Fibroblast of lung (primary cell): Measurements from ENCODE around the gene NACAD. TPM values are rescaled to one million over a fixed set of nuclear protein-coding genes. Genes with fewer than 3 reads are reported as not detected.
A peak's percentile ranks its signal among the peaks of the same experiment; 100 is the strongest.

Experiments used
- DNase-seq, 2 donors: peaks; one replicate each; pipeline versions ENCODE4 v3.0.0 to v3.0.0-alpha.2; 2010; ENCODE audit warnings: low read depth in 2 of 2
- H2AFZ ChIP-seq: 2 replicates; pipeline ENCODE4 v1.5.1; 2012; ENCODE audit warnings: low read length, control low read depth, inconsistent platforms
- H3K27ac ChIP-seq: 2 replicates; pipeline ENCODE4 v1.5.1; 2011; ENCODE audit warnings: low read length, control low read depth; ENCODE audit not compliant: insufficient read depth
- H3K27me3 ChIP-seq: 2 replicates; pipeline ENCODE4 v1.5.1; 2011; ENCODE audit warnings: mild to moderate bottlenecking, low read length; ENCODE audit not compliant: control insufficient read depth, insufficient read depth
- H3K36me3 ChIP-seq: 2 replicates; pipeline ENCODE4 v1.5.1; 2011; ENCODE audit warnings: low read length; ENCODE audit not compliant: control insufficient read depth, insufficient read depth
- H3K4me1 ChIP-seq: 2 replicates; pipeline ENCODE4 v1.5.1; 2011; ENCODE audit warnings: low read length; ENCODE audit not compliant: control insufficient read depth, insufficient read depth; ENCODE audit errors: extremely low read depth
- H3K4me2 ChIP-seq: 2 replicates; pipeline ENCODE4 v1.5.1; 2011; ENCODE audit warnings: low read length, control low read depth; ENCODE audit not compliant: insufficient read depth; ENCODE audit errors: extremely low read depth
- H3K4me3 ChIP-seq, 4 experiments: fragments of 200-600 bp in 1 of 4; sonication (generic) in 1 of 4; replicated peaks in 1 of 4; 2 replicates each; pipeline ENCODE4 v1.5.1; 2011 to 2016; ENCODE audit warnings: low read length in 4 of 4, low read depth in 3 of 4, mild to moderate bottlenecking in 3 of 4, control low read depth in 2 of 4, inconsistent platforms in 1 of 4, mixed read lengths in 1 of 4; ENCODE audit not compliant: insufficient read depth in 1 of 4; ENCODE audit errors: control extremely low read depth in 1 of 4
- H3K79me2 ChIP-seq: 2 replicates; pipeline ENCODE4 v1.5.1; 2012; ENCODE audit warnings: mild to moderate bottlenecking, low read length, inconsistent platforms; ENCODE audit not compliant: control insufficient read depth, insufficient read depth
- H3K9ac ChIP-seq: 2 replicates; pipeline ENCODE4 v1.5.1; 2011; ENCODE audit warnings: mild to moderate bottlenecking, low read length, control low read depth; ENCODE audit not compliant: insufficient read depth
- H3K9me3 ChIP-seq: 2 replicates; pipeline ENCODE4 v1.5.1; 2012; ENCODE audit warnings: low read depth, low read length; ENCODE audit not compliant: control insufficient read depth, insufficient read depth
- H4K20me1 ChIP-seq: 2 replicates; pipeline ENCODE4 v1.5.1; 2011; ENCODE audit warnings: low read length; ENCODE audit not compliant: control insufficient read depth, insufficient read depth; ENCODE audit errors: extremely low read depth
- EZH2 ChIP-seq: IDR thresholded peaks from 2 replicates; pipeline ENCODE4 v1.5.1; 2012; ENCODE audit warnings: low read length, control low read depth, mild to moderate bottlenecking; ENCODE audit errors: missing control alignments
- polyA plus RNA-seq, 2 donors: library from polyadenylated mRNA; depleted of rRNA in 1 of 2; stranded (reverse) in 1 of 2; unstranded in 1 of 2; fragments of >200 nt; gene quantifications; 2 replicates each; pipeline ENCODE4 v1.2.1, GENCODE V29; 2011 to 2012; ENCODE audit warnings: missing spikeins in 1 of 2
- total RNA-seq: library from RNA; depleted of rRNA; stranded (reverse); fragments of >200 nt; gene quantifications from 2 replicates; pipeline ENCODE4 v1.2.1, GENCODE V29; 2014
- TF ChIP-seq, protein P1 (sequence below), 2 donors: IDR thresholded peaks in 1 of 2; conservative IDR thresholded peaks in 1 of 2; 1 replicate in 1 of 2; 2 replicates in 1 of 2; pipeline ENCODE4 v1.5.1; 2011 to 2012; ENCODE audit warnings: low read length in 2 of 2, control low read depth in 1 of 2, inconsistent platforms in 1 of 2, low read depth in 1 of 2, mild to moderate bottlenecking in 1 of 2

The NACAD gene
- total and polyA plus RNA-seq, 2 donors (not counting 1 experiment from before 2014, with no cell fraction given) = 0.41 to 2.8 TPM

DNA sequence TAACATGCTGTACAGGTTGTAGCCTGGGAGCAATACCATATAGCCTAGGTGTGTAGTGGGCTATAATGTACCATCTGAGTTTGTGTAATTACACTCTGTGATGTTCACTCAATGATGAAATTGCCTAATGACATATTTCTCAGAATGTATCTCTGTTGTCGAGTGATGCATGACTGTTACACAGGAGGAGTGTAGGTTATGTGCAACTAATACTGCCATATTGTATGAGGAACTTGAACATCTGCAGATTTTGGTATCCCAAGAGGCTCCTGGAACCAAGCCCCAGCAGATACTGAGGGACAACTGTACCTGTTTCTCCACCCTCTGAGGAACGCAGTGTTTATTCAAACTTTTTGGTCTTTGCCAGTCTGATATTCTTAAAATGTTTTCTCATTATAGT is 38.6 kb downstream of the NACAD start:
- no peak overlapping the region for H3K27ac ChIP-seq
- H3K36me3 ChIP-seq = no peaks in the 10 kb centered on the region
- H3K4me3 ChIP-seq = no peak overlapping the region
- TF ChIP-seq EZH2 = no peak
- TF ChIP-seq, protein P1, sequence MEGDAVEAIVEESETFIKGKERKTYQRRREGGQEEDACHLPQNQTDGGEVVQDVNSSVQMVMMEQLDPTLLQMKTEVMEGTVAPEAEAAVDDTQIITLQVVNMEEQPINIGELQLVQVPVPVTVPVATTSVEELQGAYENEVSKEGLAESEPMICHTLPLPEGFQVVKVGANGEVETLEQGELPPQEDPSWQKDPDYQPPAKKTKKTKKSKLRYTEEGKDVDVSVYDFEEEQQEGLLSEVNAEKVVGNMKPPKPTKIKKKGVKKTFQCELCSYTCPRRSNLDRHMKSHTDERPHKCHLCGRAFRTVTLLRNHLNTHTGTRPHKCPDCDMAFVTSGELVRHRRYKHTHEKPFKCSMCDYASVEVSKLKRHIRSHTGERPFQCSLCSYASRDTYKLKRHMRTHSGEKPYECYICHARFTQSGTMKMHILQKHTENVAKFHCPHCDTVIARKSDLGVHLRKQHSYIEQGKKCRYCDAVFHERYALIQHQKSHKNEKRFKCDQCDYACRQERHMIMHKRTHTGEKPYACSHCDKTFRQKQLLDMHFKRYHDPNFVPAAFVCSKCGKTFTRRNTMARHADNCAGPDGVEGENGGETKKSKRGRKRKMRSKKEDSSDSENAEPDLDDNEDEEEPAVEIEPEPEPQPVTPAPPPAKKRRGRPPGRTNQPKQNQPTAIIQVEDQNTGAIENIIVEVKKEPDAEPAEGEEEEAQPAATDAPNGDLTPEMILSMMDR (conservative IDR thresholded peaks at IDR 0.05 in 1 of 2, IDR thresholded peaks at IDR 0.05 in 1 of 2; ENCODE audit: low read depth in 1 of 2, low read length in 2 of 2) = no peak
- H3K79me2 ChIP-seq = no peaks in the 10 kb centered on the region
- no peak for DNase-seq
- no peaks in the 10 kb centered on the region for H4K20me1 ChIP-seq
- H3K4me2 ChIP-seq = no peak overlapping the region
- no peaks in the 10 kb centered on the region for H3K4me1 ChIP-seq
- H3K27me3 ChIP-seq = no peaks in the 10 kb centered on the region
- H3K9ac ChIP-seq = no peak overlapping the region
- no peak overlapping the region for H2AFZ ChIP-seq
- no peaks in the 10 kb centered on the region for H3K9me3 ChIP-seq

DNA sequence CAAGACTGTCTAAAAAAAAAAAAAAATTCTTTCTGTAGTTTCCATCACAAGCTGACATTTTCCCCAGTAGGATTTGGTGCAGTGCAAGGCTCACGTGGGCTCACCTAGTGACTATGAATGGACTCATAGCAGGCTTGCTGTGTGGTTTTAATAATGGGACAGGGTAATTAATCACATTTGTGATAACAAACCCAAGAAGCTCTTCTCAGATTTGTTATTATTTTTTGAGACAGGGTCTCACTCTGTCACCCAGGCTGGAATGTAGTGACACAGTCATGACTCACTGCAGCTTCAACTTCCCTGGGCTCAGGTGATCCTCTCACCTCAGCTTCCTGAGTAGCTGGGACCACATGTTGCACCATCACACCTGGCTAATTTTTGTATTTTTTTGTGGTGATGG is 40.0 kb downstream of the NACAD start:
- Histone ChIP-seq H3K9ac (no peak overlapping the region), H3K27ac (no peak overlapping the region), H3K9me3 (no peaks in the 10 kb centered on the region), H4K20me1 (no peaks in the 10 kb centered on the region), H3K27me3 (no peaks in the 10 kb centered on the region), H3K4me1 (no peaks in the 10 kb centered on the region), H3K36me3 (no peaks in the 10 kb centered on the region), H3K4me2 (no peak overlapping the region), H3K4me3 (no peak overlapping the region), H2AFZ (no peak overlapping the region), H3K79me2 (no peaks in the 10 kb centered on the region)
- TF ChIP-seq, protein P1 (conservative IDR thresholded peaks at IDR 0.05 in 1 of 2, IDR thresholded peaks at IDR 0.05 in 1 of 2; ENCODE audit: low read depth in 1 of 2, low read length in 2 of 2) = no peak
- TF ChIP-seq EZH2 = no peak
- DNase-seq = peak in 1 of 2 donors; percentile 39

DNA sequence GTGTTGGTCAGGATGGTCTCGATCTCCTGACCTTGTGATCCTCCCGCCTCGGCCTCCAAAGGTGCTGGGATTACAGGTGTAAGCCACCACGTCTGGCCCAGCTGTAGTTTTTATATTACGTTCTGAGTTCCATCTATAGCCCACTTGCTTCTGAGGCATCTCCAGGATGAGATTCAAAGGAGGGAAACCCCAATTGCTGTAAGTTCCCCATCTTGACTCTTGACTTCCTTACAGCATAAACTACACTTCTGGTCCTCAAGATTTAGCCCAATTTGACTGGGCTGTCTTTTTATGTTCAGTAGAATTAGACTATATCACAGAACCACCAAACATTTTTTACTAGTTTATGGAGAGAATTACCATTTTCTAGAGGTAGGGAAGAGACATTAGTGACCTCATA is 44.4 kb downstream of the NACAD start:
- DNase-seq = no peak
- H3K79me2 ChIP-seq = no peaks in the 10 kb centered on the region
- H3K4me1 ChIP-seq = no peaks in the 10 kb centered on the region
- H3K4me2 ChIP-seq = no peak overlapping the region
- no peaks in the 10 kb centered on the region for H4K20me1 ChIP-seq
- no peak overlapping the region for H2AFZ ChIP-seq
- no peak overlapping the region for H3K9ac ChIP-seq
- no peaks in the 10 kb centered on the region for H3K9me3 ChIP-seq
- no peak overlapping the region for H3K27ac ChIP-seq
- H3K36me3 ChIP-seq = peaks cover under 1% of the 10 kb centered on the region
- no peak for TF ChIP-seq EZH2
- TF ChIP-seq, protein P1 (conservative IDR thresholded peaks at IDR 0.05 in 1 of 2, IDR thresholded peaks at IDR 0.05 in 1 of 2; ENCODE audit: low read depth in 1 of 2, low read length in 2 of 2) = no peak
- no peak overlapping the region for H3K4me3 ChIP-seq
- H3K27me3 ChIP-seq = no peaks in the 10 kb centered on the region
